ENCODE data around the gene WDFY4. TPM values are rescaled to one million over a fixed set of nuclear protein-coding genes. Genes with fewer than 3 reads are reported as not detected.

Gene WDFY4
- total and polyA plus RNA-seq, 2 experiments from 2014 or later: 0.14 TPM; not detected in 1

DNA sequence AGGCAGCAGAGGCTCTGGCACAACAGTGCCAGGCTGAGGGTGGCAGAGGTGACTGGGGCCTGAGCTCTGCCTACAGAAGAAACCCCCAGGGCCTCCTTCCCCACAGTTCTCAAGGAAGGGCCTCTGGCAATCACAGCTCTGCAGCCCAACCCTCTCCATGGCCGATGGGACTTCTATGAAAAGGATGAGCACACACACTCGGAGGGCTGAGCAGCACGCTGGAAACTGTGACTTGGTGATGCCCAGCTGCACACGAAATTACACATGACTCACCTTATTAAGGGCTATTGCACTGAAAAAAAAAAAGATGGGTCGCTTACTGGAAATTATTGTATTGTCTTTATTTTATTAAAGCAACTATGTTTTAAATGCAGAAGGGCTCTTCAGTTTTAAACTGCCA lies 297.9 kb downstream of the WDFY4 start:
- Mint-ChIP-seq H3K36me3 (ENCODE audit: low read depth) (no peaks in the 10 kb centered on the region), H3K4me3 (no peak overlapping the region), H3K27ac (no peak overlapping the region), H3K27me3 (ENCODE audit: insufficient read depth, low read depth, poor library complexity) (peaks cover 10% of the 10 kb centered on the region), H3K4me1 (no peaks in the 10 kb centered on the region), H3K9me3 (no peaks in the 10 kb centered on the region)
- Histone ChIP-seq H3K4me1 (ENCODE audit: insufficient read depth) (no peaks in the 10 kb centered on the region), H3K36me3 (ENCODE audit: insufficient read depth) (no peaks in the 10 kb centered on the region), H3K27ac (ENCODE audit: low read depth) (no peak overlapping the region), H3K4me3 (no peak overlapping the region), H2AFZ (no peak overlapping the region), H3K9me2 (ENCODE audit: insufficient read depth) (no peaks in the 10 kb centered on the region), H3F3A (replicated peaks; ENCODE audit: low read depth) (no peaks in the 10 kb centered on the region), H3K4me2 (no peak overlapping the region), H3K79me2 (replicated peaks; ENCODE audit: insufficient read depth) (no peaks in the 10 kb centered on the region), H3K27me3 (ENCODE audit: insufficient read depth) (no peaks in the 10 kb centered on the region), H4K20me1 (replicated peaks; ENCODE audit: insufficient read depth) (no peaks in the 10 kb centered on the region)
- no peak for ATAC-seq
- DNase-seq (ENCODE audit: low spot score): no peak
- TF ChIP-seq ZNF114 (CRISPR knock-in tag; IDR thresholded peaks at IDR 0.05) (no peak), EZH2 (IDR thresholded peaks at IDR 0.05; ENCODE audit: low read depth, unreplicated experiment) (no peak), ETS1 (IDR thresholded peaks at IDR 0.05) (no peak), STAT1 (IDR thresholded peaks at IDR 0.05; ENCODE audit: unreplicated experiment) (no peak), JUNB (IDR thresholded peaks at IDR 0.05; ENCODE audit: unreplicated experiment) (no peak), ZNF331 (CRISPR knock-in tag; IDR thresholded peaks at IDR 0.05; ENCODE audit: low read depth) (no peak), POLR2AphosphoS5 (IDR thresholded peaks at IDR 0.05; ENCODE audit: low read depth) (no peak), CTCF (conservative IDR thresholded peaks at IDR 0.05; ENCODE audit: low read depth in 2 of 2) (no peak), NANOG (IDR thresholded peaks at IDR 0.05; ENCODE audit: borderline replicate concordance) (no peak)
- TF ChIP-seq, protein P1, sequence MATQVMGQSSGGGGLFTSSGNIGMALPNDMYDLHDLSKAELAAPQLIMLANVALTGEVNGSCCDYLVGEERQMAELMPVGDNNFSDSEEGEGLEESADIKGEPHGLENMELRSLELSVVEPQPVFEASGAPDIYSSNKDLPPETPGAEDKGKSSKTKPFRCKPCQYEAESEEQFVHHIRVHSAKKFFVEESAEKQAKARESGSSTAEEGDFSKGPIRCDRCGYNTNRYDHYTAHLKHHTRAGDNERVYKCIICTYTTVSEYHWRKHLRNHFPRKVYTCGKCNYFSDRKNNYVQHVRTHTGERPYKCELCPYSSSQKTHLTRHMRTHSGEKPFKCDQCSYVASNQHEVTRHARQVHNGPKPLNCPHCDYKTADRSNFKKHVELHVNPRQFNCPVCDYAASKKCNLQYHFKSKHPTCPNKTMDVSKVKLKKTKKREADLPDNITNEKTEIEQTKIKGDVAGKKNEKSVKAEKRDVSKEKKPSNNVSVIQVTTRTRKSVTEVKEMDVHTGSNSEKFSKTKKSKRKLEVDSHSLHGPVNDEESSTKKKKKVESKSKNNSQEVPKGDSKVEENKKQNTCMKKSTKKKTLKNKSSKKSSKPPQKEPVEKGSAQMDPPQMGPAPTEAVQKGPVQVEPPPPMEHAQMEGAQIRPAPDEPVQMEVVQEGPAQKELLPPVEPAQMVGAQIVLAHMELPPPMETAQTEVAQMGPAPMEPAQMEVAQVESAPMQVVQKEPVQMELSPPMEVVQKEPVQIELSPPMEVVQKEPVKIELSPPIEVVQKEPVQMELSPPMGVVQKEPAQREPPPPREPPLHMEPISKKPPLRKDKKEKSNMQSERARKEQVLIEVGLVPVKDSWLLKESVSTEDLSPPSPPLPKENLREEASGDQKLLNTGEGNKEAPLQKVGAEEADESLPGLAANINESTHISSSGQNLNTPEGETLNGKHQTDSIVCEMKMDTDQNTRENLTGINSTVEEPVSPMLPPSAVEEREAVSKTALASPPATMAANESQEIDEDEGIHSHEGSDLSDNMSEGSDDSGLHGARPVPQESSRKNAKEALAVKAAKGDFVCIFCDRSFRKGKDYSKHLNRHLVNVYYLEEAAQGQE (IDR thresholded peaks at IDR 0.05; ENCODE audit: unreplicated experiment): no peak
- TF ChIP-seq, protein P2, sequence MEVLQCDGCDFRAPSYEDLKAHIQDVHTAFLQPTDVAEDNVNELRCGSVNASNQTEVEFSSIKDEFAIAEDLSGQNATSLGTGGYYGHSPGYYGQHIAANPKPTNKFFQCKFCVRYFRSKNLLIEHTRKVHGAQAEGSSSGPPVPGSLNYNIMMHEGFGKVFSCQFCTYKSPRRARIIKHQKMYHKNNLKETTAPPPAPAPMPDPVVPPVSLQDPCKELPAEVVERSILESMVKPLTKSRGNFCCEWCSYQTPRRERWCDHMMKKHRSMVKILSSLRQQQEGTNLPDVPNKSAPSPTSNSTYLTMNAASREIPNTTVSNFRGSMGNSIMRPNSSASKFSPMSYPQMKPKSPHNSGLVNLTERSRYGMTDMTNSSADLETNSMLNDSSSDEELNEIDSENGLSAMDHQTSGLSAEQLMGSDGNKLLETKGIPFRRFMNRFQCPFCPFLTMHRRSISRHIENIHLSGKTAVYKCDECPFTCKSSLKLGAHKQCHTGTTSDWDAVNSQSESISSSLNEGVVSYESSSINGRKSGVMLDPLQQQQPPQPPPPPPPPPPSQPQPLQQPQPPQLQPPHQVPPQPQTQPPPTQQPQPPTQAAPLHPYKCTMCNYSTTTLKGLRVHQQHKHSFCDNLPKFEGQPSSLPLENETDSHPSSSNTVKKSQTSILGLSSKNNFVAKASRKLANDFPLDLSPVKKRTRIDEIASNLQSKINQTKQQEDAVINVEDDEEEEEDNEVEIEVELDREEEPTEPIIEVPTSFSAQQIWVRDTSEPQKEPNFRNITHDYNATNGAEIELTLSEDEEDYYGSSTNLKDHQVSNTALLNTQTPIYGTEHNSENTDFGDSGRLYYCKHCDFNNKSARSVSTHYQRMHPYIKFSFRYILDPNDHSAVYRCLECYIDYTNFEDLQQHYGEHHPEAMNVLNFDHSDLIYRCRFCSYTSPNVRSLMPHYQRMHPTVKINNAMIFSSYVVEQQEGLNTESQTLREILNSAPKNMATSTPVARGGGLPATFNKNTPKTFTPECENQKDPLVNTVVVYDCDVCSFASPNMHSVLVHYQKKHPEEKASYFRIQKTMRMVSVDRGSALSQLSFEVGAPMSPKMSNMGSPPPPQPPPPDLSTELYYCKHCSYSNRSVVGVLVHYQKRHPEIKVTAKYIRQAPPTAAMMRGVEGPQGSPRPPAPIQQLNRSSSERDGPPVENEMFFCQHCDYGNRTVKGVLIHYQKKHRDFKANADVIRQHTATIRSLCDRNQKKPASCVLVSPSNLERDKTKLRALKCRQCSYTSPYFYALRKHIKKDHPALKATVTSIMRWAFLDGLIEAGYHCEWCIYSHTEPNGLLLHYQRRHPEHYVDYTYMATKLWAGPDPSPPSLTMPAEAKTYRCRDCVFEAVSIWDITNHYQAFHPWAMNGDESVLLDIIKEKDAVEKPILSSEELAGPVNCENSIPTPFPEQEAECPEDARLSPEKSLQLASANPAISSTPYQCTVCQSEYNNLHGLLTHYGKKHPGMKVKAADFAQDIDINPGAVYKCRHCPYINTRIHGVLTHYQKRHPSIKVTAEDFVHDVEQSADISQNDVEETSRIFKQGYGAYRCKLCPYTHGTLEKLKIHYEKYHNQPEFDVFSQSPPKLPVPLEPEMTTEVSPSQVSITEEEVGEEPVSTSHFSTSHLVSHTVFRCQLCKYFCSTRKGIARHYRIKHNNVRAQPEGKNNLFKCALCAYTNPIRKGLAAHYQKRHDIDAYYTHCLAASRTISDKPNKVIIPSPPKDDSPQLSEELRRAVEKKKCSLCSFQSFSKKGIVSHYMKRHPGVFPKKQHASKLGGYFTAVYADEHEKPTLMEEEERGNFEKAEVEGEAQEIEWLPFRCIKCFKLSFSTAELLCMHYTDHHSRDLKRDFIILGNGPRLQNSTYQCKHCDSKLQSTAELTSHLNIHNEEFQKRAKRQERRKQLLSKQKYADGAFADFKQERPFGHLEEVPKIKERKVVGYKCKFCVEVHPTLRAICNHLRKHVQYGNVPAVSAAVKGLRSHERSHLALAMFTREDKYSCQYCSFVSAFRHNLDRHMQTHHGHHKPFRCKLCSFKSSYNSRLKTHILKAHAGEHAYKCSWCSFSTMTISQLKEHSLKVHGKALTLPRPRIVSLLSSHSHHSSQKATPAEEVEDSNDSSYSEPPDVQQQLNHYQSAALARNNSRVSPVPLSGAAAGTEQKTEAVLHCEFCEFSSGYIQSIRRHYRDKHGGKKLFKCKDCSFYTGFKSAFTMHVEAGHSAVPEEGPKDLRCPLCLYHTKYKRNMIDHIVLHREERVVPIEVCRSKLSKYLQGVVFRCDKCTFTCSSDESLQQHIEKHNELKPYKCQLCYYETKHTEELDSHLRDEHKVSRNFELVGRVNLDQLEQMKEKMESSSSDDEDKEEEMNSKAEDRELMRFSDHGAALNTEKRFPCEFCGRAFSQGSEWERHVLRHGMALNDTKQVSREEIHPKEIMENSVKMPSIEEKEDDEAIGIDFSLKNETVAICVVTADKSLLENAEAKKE (CRISPR knock-in tag; IDR thresholded peaks at IDR 0.05): no peak
